Endothelial cell of umbilical vein (primary cell): ENCODE results near the gene ATF7IP. TPM values are rescaled to one million over a fixed set of nuclear protein-coding genes. Genes with fewer than 3 reads are reported as not detected.

ENCODE experiments used
- BruUV-seq: library from RNA; stranded (reverse); fragments of 400-500 nt; replicated peaks from 2 replicates; lab custom pipeline; 2021; lab: Mats Ljungman, UMichigan
- CTCF ChIA-PET: fragments of 300-600, 350-600 bp; sonication (Branson Sonifier 250); formaldehyde crosslinking; loops from one replicate; lab custom pipeline; 2021; ENCODE audit warnings: antibody characterized with exemption, inconsistent platforms; lab: Charles Lee
- POLR2A ChIA-PET: fragments of 300-600, 350-600 bp; sonication (Branson Sonifier 250); formaldehyde crosslinking; loops from one replicate; lab custom pipeline; 2021; ENCODE audit warnings: antibody characterized with exemption, inconsistent platforms; lab: Charles Lee
- DNase-seq: peaks from one replicate; pipeline ENCODE4 v3.0.0-alpha.2; 2011; ENCODE audit warnings: low read depth, low spot score
- FAIRE-seq: peaks from 2 replicates; lab custom pipeline; 2011; peaks lifted over from hg19 to GRCh38; lab: Jason Lieb, UNC
- H2AFZ ChIP-seq: 2 replicates; pipeline ENCODE4 v1.6.0; 2012; ENCODE audit warnings: low read depth, low read length, control low read depth, inconsistent platforms
- H3K27ac ChIP-seq: 2 replicates; pipeline ENCODE4 v1.5.1; 2011; ENCODE audit warnings: low read depth, mild to moderate bottlenecking, control low read depth, low read length, moderate library complexity; ENCODE audit not compliant: insufficient read depth
- H3K27me3 ChIP-seq, 2 experiments: 2 replicates each; pipeline versions ENCODE4 v1.6.0 to v1.6.1; 2011; ENCODE audit warnings: low read length in 2 of 2, mixed read lengths in 1 of 2; ENCODE audit not compliant: control insufficient read depth in 2 of 2, insufficient read depth in 2 of 2
- H3K36me3 ChIP-seq, 2 experiments: 2 replicates in 1 of 2; 3 replicates in 1 of 2; pipeline ENCODE4 v1.5.1; 2011; ENCODE audit warnings: low read length in 2 of 2, mild to moderate bottlenecking in 1 of 2, moderate library complexity in 1 of 2; ENCODE audit not compliant: control insufficient read depth in 2 of 2, insufficient read depth in 2 of 2; ENCODE audit errors: extremely low read depth in 1 of 2
- H3K4me1 ChIP-seq: 3 replicates; pipeline ENCODE4 v1.5.1; 2011; ENCODE audit warnings: mild to moderate bottlenecking, low read length; ENCODE audit not compliant: control insufficient read depth, insufficient read depth; ENCODE audit errors: extremely low read depth
- H3K4me2 ChIP-seq: 2 replicates; pipeline ENCODE4 v1.6.1; 2011; ENCODE audit warnings: low read length, control low read depth, mixed read lengths; ENCODE audit not compliant: insufficient read depth
- H3K4me3 ChIP-seq, 3 experiments: fragments of 200-600 bp in 1 of 3; sonication (generic), shearing (Covaris generic) in 1 of 3; replicated peaks in 1 of 3; 2 replicates each; pipeline ENCODE4 v1.5.1; 2011 to 2016; ENCODE audit warnings: control low read depth in 3 of 3, low read length in 3 of 3, mild to moderate bottlenecking in 2 of 3, inconsistent platforms in 1 of 3, low read depth in 1 of 3, moderate library complexity in 1 of 3; ENCODE audit not compliant: insufficient read depth in 1 of 3
- H3K79me2 ChIP-seq: 2 replicates; pipeline ENCODE4 v1.6.0; 2012; ENCODE audit warnings: low read length, inconsistent platforms; ENCODE audit not compliant: control insufficient read depth, insufficient read depth
- H3K9ac ChIP-seq: replicated peaks from 2 replicates; pipeline ENCODE3; 2011; ENCODE audit warnings: low read length, control low read depth; ENCODE audit not compliant: insufficient read depth; ENCODE audit errors: extremely low read depth
- H3K9me1 ChIP-seq: replicated peaks from 3 replicates; pipeline ENCODE4 v1.6.0; 2011; ENCODE audit warnings: mild to moderate bottlenecking, low read length; ENCODE audit not compliant: control insufficient read depth, insufficient read depth; ENCODE audit errors: extremely low read depth
- H3K9me3 ChIP-seq: replicated peaks from 2 replicates; pipeline ENCODE4 v1.5.1; 2012; ENCODE audit warnings: low read length, inconsistent platforms; ENCODE audit not compliant: control insufficient read depth, insufficient read depth
- H4K20me1 ChIP-seq: replicated peaks from 2 replicates; pipeline ENCODE3; 2011; ENCODE audit warnings: mild to moderate bottlenecking, low read length; ENCODE audit not compliant: control insufficient read depth, insufficient read depth; ENCODE audit errors: extremely low read depth
- GATA2 ChIP-seq: IDR thresholded peaks from 2 replicates; pipeline ENCODE4 v1.7.0; 2011; ENCODE audit warnings: low read depth, mild to moderate bottlenecking, moderate library complexity, mixed read lengths, low read length; ENCODE audit not compliant: insufficient read length, insufficient read depth
- JUN ChIP-seq: IDR thresholded peaks from 2 replicates; pipeline ENCODE4 v1.6.1; 2011; ENCODE audit warnings: borderline replicate concordance, low read depth; ENCODE audit not compliant: insufficient read length, insufficient read depth
- MAX ChIP-seq: IDR thresholded peaks from 2 replicates; pipeline ENCODE4 v1.6.1; 2011; ENCODE audit not compliant: insufficient read depth, insufficient read length
- POLR2A ChIP-seq: IDR thresholded peaks from 2 replicates; pipeline ENCODE4 v1.6.1; 2012; ENCODE audit warnings: low read depth, mild to moderate bottlenecking, control low read depth, low read length
- dilution Hi-C: fragments of 300-500 bp; cut with MboI; formaldehyde crosslinking; loops from one replicate; pipeline ENCODE4 v1.15.0; 2019; ENCODE audit warnings: low sequenced_read_pairs; ENCODE audit not compliant: extremely low pct_ligation_motif_present
- intact Hi-C: fragments of 100-400 bp; cut with micrococcal nuclease; formaldehyde crosslinking; loops from one replicate; pipeline ENCODE4 v1.10.0; 2022
- polyA plus RNA-seq, 4 experiments: library from polyadenylated mRNA; depleted of rRNA in 3 of 4; stranded (reverse) in 3 of 4; unstranded in 1 of 4; fragments of >200 nt; gene quantifications; 2 replicates each; pipeline versions ENCODE4 v1.2.1 to v1.2.3, GENCODE V29; 2011 to 2012; ENCODE audit warnings: missing spikeins in 1 of 4
- total RNA-seq: library from RNA; stranded (reverse); gene quantifications from 2 replicates; pipeline ENCODE4 v1.2.3, GENCODE V29; 2021
- TF ChIP-seq, protein P1 (sequence below), 2 donors: IDR thresholded peaks; 1 replicate in 1 of 2; 2 replicates in 1 of 2; pipeline ENCODE4 v1.5.1; 2011; ENCODE audit warnings: low read length in 2 of 2, mild to moderate bottlenecking in 2 of 2, moderate library complexity in 2 of 2, control low read depth in 1 of 2, inconsistent platforms in 1 of 2, low read depth in 1 of 2; ENCODE audit not compliant: insufficient read depth in 1 of 2; ENCODE audit errors: extremely low read depth in 1 of 2

Gene ATF7IP
- total and polyA plus RNA-seq, 2 donors (not counting 3 experiments of a cell fraction or from before 2014, with no cell fraction given) = 14.5 to 73.5 TPM

- Histone ChIP-seq H3K9me1 (no peaks in the 10 kb centered on the region), H3K4me1 (peaks cover 33% of the 10 kb centered on the region), H3K4me2 (no peak overlapping the region), H3K9me3 (no peaks in the 10 kb centered on the region), H3K4me3 (no peak overlapping the region), H3K36me3 (no peaks in the 10 kb centered on the region), H3K27me3 (no peaks in the 10 kb centered on the region), H3K9ac (no peak overlapping the region), H4K20me1 (no peaks in the 10 kb centered on the region), H3K79me2 (peaks cover 77% of the 10 kb centered on the region), H2AFZ (no peak overlapping the region), H3K27ac (no peak overlapping the region)
- POLR2A ChIA-PET = interaction anchor here (0.6 kb wide), 1 partner anchor 1487 kb away, joined by 3 read pairs; no protein-coding TSS in a partner anchor
- no TSS peak for BruUV-seq
- TF ChIP-seq GATA2 = no peak
- DNase-seq = no peak
- dilution Hi-C loops = no loop called here
- CTCF ChIA-PET = interaction anchor here (0.9 to 4.2 kb wide), 7 partner anchors 11 to 157 kb away, joined by 3 to 23 read pairs (median 5); no protein-coding TSS in a partner anchor
- intact Hi-C loops = loop anchor here (2.0 kb wide), 1 partner anchor 138 kb away; no protein-coding TSS in a partner anchor
- FAIRE-seq = no peak
Measured at GRCh38 chr12:14395074-14395778, 29.7 kb downstream of the ATF7IP start.

DNA sequence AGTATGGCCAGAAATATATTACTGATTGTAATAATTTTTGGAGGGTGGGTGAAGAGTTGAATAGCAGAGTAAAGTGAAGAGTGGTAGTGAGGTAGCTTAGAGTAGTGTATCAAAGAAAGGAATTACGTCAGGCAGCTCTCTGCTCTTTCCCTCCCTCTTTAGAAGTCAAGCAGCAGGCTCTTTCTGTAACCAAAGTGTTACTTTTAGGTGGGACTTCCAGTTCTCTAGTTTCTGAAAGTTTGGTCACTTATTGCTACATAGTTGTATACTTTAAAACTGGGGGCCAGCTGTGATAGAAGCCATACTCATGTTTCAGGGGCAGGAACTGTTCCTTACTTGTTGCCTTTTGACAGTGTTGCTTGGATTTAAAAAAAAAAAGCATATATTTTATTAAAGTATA, 30.6 kb downstream of the ATF7IP start:
- H3K4me2 ChIP-seq = no peak overlapping the region
- BruUV-seq = no TSS peak
- no peak overlapping the region for H2AFZ ChIP-seq
- no peaks in the 10 kb centered on the region for H3K27me3 ChIP-seq
- TF ChIP-seq JUN (no peak), MAX (no peak), POLR2A (no peak)
- TF ChIP-seq, protein P1, sequence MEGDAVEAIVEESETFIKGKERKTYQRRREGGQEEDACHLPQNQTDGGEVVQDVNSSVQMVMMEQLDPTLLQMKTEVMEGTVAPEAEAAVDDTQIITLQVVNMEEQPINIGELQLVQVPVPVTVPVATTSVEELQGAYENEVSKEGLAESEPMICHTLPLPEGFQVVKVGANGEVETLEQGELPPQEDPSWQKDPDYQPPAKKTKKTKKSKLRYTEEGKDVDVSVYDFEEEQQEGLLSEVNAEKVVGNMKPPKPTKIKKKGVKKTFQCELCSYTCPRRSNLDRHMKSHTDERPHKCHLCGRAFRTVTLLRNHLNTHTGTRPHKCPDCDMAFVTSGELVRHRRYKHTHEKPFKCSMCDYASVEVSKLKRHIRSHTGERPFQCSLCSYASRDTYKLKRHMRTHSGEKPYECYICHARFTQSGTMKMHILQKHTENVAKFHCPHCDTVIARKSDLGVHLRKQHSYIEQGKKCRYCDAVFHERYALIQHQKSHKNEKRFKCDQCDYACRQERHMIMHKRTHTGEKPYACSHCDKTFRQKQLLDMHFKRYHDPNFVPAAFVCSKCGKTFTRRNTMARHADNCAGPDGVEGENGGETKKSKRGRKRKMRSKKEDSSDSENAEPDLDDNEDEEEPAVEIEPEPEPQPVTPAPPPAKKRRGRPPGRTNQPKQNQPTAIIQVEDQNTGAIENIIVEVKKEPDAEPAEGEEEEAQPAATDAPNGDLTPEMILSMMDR (IDR thresholded peaks at IDR 0.05; ENCODE audit: extremely low read depth in 1 of 2, insufficient read depth in 1 of 2, low read depth in 1 of 2, low read length in 2 of 2) = no peak
- DNase-seq = no peak
- no peak overlapping the region for H3K9ac ChIP-seq
- no peaks in the 10 kb centered on the region for H3K9me3 ChIP-seq
- peaks cover 79% of the 10 kb centered on the region for H3K79me2 ChIP-seq
- no peaks in the 10 kb centered on the region for H4K20me1 ChIP-seq
- FAIRE-seq = no peak
- no peak overlapping the region for H3K27ac ChIP-seq
- dilution Hi-C loops (no loop called here), intact Hi-C loops (no loop called here)
- CTCF ChIA-PET = interaction anchor here (4.2 kb wide), 1 partner anchor 12 kb away, joined by 23 read pairs; no protein-coding TSS in a partner anchor
- peaks cover 30% of the 10 kb centered on the region for H3K4me1 ChIP-seq
- H3K9me1 ChIP-seq = no peaks in the 10 kb centered on the region
- H3K4me3 ChIP-seq = no peak overlapping the region
- no peaks in the 10 kb centered on the region for H3K36me3 ChIP-seq
- POLR2A ChIA-PET = no interaction called here
